HepG2 (cell line): ENCODE measurements around the gene AP5Z1. TPM values are rescaled to one million over a fixed set of nuclear protein-coding genes. Genes with fewer than 3 reads are reported as not detected.

Source experiments
- BCL6 ChIP-seq: IDR thresholded peaks from 2 replicates; pipeline ENCODE4 v1.6.1; 2016; ENCODE audit warnings: missing genetic modification reagents, missing compliant biosample characterization
- HES4 ChIP-seq: sonication (generic); formaldehyde crosslinking; IDR thresholded peaks from 2 replicates; pipeline ENCODE4 v1.9.0; 2021; ENCODE audit warnings: mild to moderate bottlenecking, missing genetic modification reagents, borderline replicate concordance
- HNRNPLL ChIP-seq: fragments of 200-400 bp; formaldehyde crosslinking; IDR thresholded peaks from 2 replicates; pipeline ENCODE4 v1.6.1; 2017; ENCODE audit warnings: mild to moderate bottlenecking, low read depth, low read length; ENCODE audit not compliant: poor library complexity, severe bottlenecking
- MAFG ChIP-seq: sonication (generic); formaldehyde crosslinking; IDR thresholded peaks from 2 replicates; pipeline ENCODE4 v1.5.1; 2020; ENCODE audit warnings: mild to moderate bottlenecking, missing genetic modification reagents
- MAX ChIP-seq: IDR thresholded peaks from 2 replicates; pipeline ENCODE4 v1.6.1; 2012; ENCODE audit warnings: inconsistent platforms
- SATB2 ChIP-seq: sonication (generic); formaldehyde crosslinking; IDR thresholded peaks from 2 replicates; pipeline ENCODE4 v1.5.0; 2020; ENCODE audit warnings: missing genetic modification reagents
- SETDB1 ChIP-seq: sonication (generic); formaldehyde crosslinking; IDR thresholded peaks from 2 replicates; pipeline ENCODE4 v1.5.1; 2020; ENCODE audit warnings: missing genetic modification reagents, mild to moderate bottlenecking, borderline replicate concordance
- TEF ChIP-seq: sonication (generic); formaldehyde crosslinking; IDR thresholded peaks from 2 replicates; pipeline ENCODE4 v1.5.0; 2020; ENCODE audit warnings: missing genetic modification reagents
- ZC3H4 ChIP-seq: sonication (generic); formaldehyde crosslinking; IDR thresholded peaks from 2 replicates; pipeline ENCODE4 v1.4.0; 2020; ENCODE audit warnings: missing genetic modification reagents, borderline replicate concordance
- ZIK1 ChIP-seq: sonication (generic); formaldehyde crosslinking; IDR thresholded peaks from 2 replicates; pipeline ENCODE4 v1.5.0; 2020; ENCODE audit warnings: mild to moderate bottlenecking, low read depth, missing genetic modification reagents, borderline replicate concordance
- ZNF24 ChIP-seq: fragments of 450-650 bp; IDR thresholded peaks from 2 replicates; pipeline ENCODE4 v1.6.1; 2017; ENCODE audit warnings: antibody characterized with exemption, mild to moderate bottlenecking
- ZNF30 ChIP-seq: sonication (generic); formaldehyde crosslinking; IDR thresholded peaks from 2 replicates; pipeline ENCODE4 v1.5.0; 2020; ENCODE audit warnings: mild to moderate bottlenecking, missing genetic modification reagents
- ZNF33B ChIP-seq: sonication (generic); formaldehyde crosslinking; IDR thresholded peaks from 2 replicates; pipeline ENCODE4 v1.5.1; 2020; ENCODE audit warnings: mild to moderate bottlenecking, missing genetic modification reagents
- ZNF546 ChIP-seq: sonication (generic); formaldehyde crosslinking; conservative IDR thresholded peaks from 2 replicates; pipeline ENCODE4 v1.8.1; 2023; ENCODE audit warnings: mild to moderate bottlenecking, missing genetic modification reagents
- ZSCAN31 ChIP-seq: sonication (generic); formaldehyde crosslinking; IDR thresholded peaks from 2 replicates; pipeline ENCODE4 v1.5.0; 2020; ENCODE audit warnings: low read depth, mild to moderate bottlenecking, missing genetic modification reagents
- polyA plus RNA-seq, 8 experiments: library from polyadenylated mRNA; depleted of rRNA in 3 of 8; stranded (reverse) in 7 of 8; unstranded in 1 of 8; fragments of >200 nt; fragmentation: Illumina TruSeq in 4 of 8; extraction: Trizol in 4 of 8; gene quantifications; 2 replicates each; pipeline versions ENCODE4 v1.2.1 to v1.2.3, GENCODE V29; 2011 to 2016; ENCODE audit warnings: low read depth in 4 of 8, missing spikeins in 1 of 8, mixed read lengths in 1 of 8; ENCODE audit not compliant: insufficient read depth in 1 of 8
- total RNA-seq, 5 experiments: library from RNA; depleted of rRNA; stranded (reverse); fragments of >200 nt; fragmentation: Illumina TruSeq; extraction: Trizol; gene quantifications; 2 replicates each; pipeline ENCODE4 v1.2.3, GENCODE V29; 2016; ENCODE audit warnings: low read depth in 1 of 5
- TF ChIP-seq, protein P1 (sequence below): sonication (generic); formaldehyde crosslinking; IDR thresholded peaks from 2 replicates; pipeline ENCODE4 v1.5.0; 2020; ENCODE audit warnings: missing genetic modification reagents, mild to moderate bottlenecking, borderline replicate concordance
- TF ChIP-seq, protein P2 (sequence below): sonication (generic); formaldehyde crosslinking; IDR thresholded peaks from 2 replicates; pipeline ENCODE4 v1.5.1; 2020; ENCODE audit warnings: missing genetic modification reagents, mild to moderate bottlenecking, borderline replicate concordance
- TF ChIP-seq, protein P3 (sequence below): sonication (generic); formaldehyde crosslinking; IDR thresholded peaks from 2 replicates; pipeline ENCODE4 v1.4.0; 2020; ENCODE audit warnings: missing genetic modification reagents
- TF ChIP-seq, protein P4 (sequence below): sonication (generic); formaldehyde crosslinking; IDR thresholded peaks from 2 replicates; pipeline ENCODE4 v1.4.0; 2020; ENCODE audit warnings: missing genetic modification reagents, borderline replicate concordance
- TF ChIP-seq, protein P5 (sequence below): sonication (generic); formaldehyde crosslinking; IDR thresholded peaks from 2 replicates; pipeline ENCODE4 v1.5.1; 2020; ENCODE audit warnings: missing genetic modification reagents, mild to moderate bottlenecking, borderline replicate concordance

Gene AP5Z1
- total and polyA plus RNA-seq, 2 of the 13 experiments (the other 11 are each of a cell fraction or from before 2014, with no cell fraction given), result 9.3 to 15.1 TPM

- TF ChIP-seq, protein P1, sequence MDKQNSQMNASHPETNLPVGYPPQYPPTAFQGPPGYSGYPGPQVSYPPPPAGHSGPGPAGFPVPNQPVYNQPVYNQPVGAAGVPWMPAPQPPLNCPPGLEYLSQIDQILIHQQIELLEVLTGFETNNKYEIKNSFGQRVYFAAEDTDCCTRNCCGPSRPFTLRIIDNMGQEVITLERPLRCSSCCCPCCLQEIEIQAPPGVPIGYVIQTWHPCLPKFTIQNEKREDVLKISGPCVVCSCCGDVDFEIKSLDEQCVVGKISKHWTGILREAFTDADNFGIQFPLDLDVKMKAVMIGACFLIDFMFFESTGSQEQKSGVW, result no peak
- TF ChIP-seq ZNF24 (no peak), BCL6 (peak; percentile 50; the same call in 1 of the 2 replicates), MAFG (no peak), HNRNPLL (no peak), TEF (CRISPR knock-in tag) (no peak), ZIK1 (no peak), HES4 (CRISPR knock-in tag) (no peak), MAX (no peak), ZSCAN31 (CRISPR knock-in tag) (no peak), SATB2 (CRISPR knock-in tag) (no peak), ZNF30 (no peak), ZNF546 (CRISPR knock-in tag) (no peak), ZNF33B (CRISPR knock-in tag) (no peak), ZC3H4 (CRISPR knock-in tag) (no peak), SETDB1 (no peak)
- TF ChIP-seq, protein P2, sequence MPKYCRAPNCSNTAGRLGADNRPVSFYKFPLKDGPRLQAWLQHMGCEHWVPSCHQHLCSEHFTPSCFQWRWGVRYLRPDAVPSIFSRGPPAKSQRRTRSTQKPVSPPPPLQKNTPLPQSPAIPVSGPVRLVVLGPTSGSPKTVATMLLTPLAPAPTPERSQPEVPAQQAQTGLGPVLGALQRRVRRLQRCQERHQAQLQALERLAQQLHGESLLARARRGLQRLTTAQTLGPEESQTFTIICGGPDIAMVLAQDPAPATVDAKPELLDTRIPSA (CRISPR knock-in tag), result no peak
- TF ChIP-seq, protein P3, sequence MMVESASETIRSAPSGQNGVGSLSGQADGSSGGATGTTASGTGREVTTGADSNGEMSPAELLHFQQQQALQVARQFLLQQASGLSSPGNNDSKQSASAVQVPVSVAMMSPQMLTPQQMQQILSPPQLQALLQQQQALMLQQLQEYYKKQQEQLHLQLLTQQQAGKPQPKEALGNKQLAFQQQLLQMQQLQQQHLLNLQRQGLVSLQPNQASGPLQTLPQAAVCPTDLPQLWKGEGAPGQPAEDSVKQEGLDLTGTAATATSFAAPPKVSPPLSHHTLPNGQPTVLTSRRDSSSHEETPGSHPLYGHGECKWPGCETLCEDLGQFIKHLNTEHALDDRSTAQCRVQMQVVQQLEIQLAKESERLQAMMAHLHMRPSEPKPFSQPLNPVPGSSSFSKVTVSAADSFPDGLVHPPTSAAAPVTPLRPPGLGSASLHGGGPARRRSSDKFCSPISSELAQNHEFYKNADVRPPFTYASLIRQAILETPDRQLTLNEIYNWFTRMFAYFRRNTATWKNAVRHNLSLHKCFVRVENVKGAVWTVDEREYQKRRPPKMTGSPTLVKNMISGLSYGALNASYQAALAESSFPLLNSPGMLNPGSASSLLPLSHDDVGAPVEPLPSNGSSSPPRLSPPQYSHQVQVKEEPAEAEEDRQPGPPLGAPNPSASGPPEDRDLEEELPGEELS (CRISPR knock-in tag), result peak; percentile 40; the same call in 1 of the 2 replicates
- TF ChIP-seq, protein P4, sequence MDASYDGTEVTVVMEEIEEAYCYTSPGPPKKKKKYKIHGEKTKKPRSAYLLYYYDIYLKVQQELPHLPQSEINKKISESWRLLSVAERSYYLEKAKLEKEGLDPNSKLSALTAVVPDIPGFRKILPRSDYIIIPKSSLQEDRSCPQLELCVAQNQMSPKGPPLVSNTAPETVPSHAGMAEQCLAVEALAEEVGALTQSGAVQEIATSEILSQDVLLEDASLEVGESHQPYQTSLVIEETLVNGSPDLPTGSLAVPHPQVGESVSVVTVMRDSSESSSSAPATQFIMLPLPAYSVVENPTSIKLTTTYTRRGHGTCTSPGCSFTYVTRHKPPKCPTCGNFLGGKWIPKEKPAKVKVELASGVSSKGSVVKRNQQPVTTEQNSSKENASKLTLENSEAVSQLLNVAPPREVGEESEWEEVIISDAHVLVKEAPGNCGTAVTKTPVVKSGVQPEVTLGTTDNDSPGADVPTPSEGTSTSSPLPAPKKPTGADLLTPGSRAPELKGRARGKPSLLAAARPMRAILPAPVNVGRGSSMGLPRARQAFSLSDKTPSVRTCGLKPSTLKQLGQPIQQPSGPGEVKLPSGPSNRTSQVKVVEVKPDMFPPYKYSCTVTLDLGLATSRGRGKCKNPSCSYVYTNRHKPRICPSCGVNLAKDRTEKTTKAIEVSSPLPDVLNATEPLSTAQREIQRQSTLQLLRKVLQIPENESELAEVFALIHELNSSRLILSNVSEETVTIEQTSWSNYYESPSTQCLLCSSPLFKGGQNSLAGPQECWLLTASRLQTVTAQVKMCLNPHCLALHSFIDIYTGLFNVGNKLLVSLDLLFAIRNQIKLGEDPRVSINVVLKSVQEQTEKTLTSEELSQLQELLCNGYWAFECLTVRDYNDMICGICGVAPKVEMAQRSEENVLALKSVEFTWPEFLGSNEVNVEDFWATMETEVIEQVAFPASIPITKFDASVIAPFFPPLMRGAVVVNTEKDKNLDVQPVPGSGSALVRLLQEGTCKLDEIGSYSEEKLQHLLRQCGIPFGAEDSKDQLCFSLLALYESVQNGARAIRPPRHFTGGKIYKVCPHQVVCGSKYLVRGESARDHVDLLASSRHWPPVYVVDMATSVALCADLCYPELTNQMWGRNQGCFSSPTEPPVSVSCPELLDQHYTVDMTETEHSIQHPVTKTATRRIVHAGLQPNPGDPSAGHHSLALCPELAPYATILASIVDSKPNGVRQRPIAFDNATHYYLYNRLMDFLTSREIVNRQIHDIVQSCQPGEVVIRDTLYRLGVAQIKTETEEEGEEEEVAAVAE (CRISPR knock-in tag), result no peak
- TF ChIP-seq, protein P5, sequence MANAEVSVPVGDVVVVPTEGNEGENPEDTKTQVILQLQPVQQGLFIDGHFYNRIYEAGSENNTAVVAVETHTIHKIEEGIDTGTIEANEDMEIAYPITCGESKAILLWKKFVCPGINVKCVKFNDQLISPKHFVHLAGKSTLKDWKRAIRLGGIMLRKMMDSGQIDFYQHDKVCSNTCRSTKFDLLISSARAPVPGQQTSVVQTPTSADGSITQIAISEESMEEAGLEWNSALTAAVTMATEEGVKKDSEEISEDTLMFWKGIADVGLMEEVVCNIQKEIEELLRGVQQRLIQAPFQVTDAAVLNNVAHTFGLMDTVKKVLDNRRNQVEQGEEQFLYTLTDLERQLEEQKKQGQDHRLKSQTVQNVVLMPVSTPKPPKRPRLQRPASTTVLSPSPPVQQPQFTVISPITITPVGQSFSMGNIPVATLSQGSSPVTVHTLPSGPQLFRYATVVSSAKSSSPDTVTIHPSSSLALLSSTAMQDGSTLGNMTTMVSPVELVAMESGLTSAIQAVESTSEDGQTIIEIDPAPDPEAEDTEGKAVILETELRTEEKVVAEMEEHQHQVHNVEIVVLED (CRISPR knock-in tag), result no peak
Observed at GRCh38 chr7:4739528-4739992, 35.9 kb upstream of the AP5Z1 start (continued).
